GM12878 (cell line): Measurements from ENCODE around the gene ITPRIP. TPM values are rescaled to one million over a fixed set of nuclear protein-coding genes. Genes with fewer than 3 reads are reported as not detected.

ENCODE experiments used
- ATAC-seq: fragments of 200-7000 bp; cut with Tn5 transposase; 3 replicates; pipeline ENCODE4 v1.9.1; 2020; ENCODE audit warnings: mild to moderate bottlenecking, moderate library complexity
- BruUV-seq: library from RNA; stranded (reverse); fragments of 400-500 nt; replicated peaks from 2 replicates; lab custom pipeline; 2021; lab: Mats Ljungman, UMichigan
- CTCF ChIA-PET: fragments of 300-600 bp; sonication (Branson Sonifier 250); formaldehyde crosslinking; extraction: SDS; loops from one replicate; lab custom pipeline; 2021; ENCODE audit warnings: inconsistent platforms; lab: Yijun Ruan, JAX
- POLR2A ChIA-PET: fragments of 350-600 bp; formaldehyde crosslinking; extraction: SDS; loops from one replicate; lab custom pipeline; 2021; ENCODE audit warnings: inconsistent platforms; lab: Charles Lee
- RAD21 ChIA-PET: fragments of 300-600 bp; sonication (Branson Sonifier 250); formaldehyde crosslinking; loops from one replicate; lab custom pipeline; 2023; ENCODE audit warnings: antibody characterized with exemption; ENCODE audit not compliant: unreplicated experiment; lab: Charles Lee
- SMC1A ChIA-PET: fragments of 300-600 bp; sonication (Branson Sonifier 250); formaldehyde crosslinking; loops from one replicate; lab custom pipeline; 2023; ENCODE audit not compliant: unreplicated experiment, uncharacterized antibody; lab: Charles Lee
- DNase-seq: peaks from one replicate; pipeline ENCODE4 v3.0.0-alpha.2; 2011; ENCODE audit warnings: low read depth, low spot score
- FAIRE-seq: peaks from 3 replicates; lab custom pipeline; 2011; peaks lifted over from hg19 to GRCh38; lab: Jason Lieb, UNC
- H2AFZ ChIP-seq: 2 replicates; pipeline ENCODE4 v1.6.0; 2011; ENCODE audit warnings: low read depth, low read length, control low read depth; ENCODE audit not compliant: control insufficient read depth
- H3K27ac ChIP-seq: 2 replicates; pipeline ENCODE4 v1.5.1; 2011; ENCODE audit warnings: control low read depth; ENCODE audit not compliant: control insufficient read depth, insufficient read depth
- H3K27me3 ChIP-seq, 2 experiments: replicated peaks in 1 of 2; 2 replicates each; pipeline versions ENCODE4 v1.6.0 to v1.6.1; 2011; ENCODE audit warnings: low read length in 1 of 2; ENCODE audit not compliant: control insufficient read depth in 2 of 2, insufficient read depth in 2 of 2
- H3K36me3 ChIP-seq, 2 experiments: 2 replicates each; pipeline ENCODE4 v1.5.1; 2011; ENCODE audit warnings: low read length in 1 of 2; ENCODE audit not compliant: control insufficient read depth in 2 of 2, insufficient read depth in 2 of 2
- H3K4me1 ChIP-seq: 2 replicates; pipeline ENCODE4 v1.6.1; 2011; ENCODE audit warnings: mild to moderate bottlenecking, low read length, moderate library complexity, mixed read lengths; ENCODE audit not compliant: control insufficient read depth, insufficient read depth
- H3K4me2 ChIP-seq: 2 replicates; pipeline ENCODE4 v1.6.0; 2011; ENCODE audit warnings: control low read depth; ENCODE audit not compliant: control insufficient read depth, insufficient read depth
- H3K4me3 ChIP-seq: fragments of 200-600 bp; sonication (generic); 2 replicates; pipeline ENCODE4 v1.5.1; 2016
- H3K79me2 ChIP-seq: 2 replicates; pipeline ENCODE4 v1.6.0; 2011; ENCODE audit warnings: low read length; ENCODE audit not compliant: control insufficient read depth, insufficient read depth
- H3K9ac ChIP-seq: 2 replicates; pipeline ENCODE4 v1.8.0; 2011; ENCODE audit warnings: low read length, control low read depth, mixed read lengths; ENCODE audit not compliant: control insufficient read depth, insufficient read depth
- H3K9me3 ChIP-seq: replicated peaks from 3 replicates; pipeline ENCODE4 v1.5.1; 2011; ENCODE audit warnings: mild to moderate bottlenecking, low read length; ENCODE audit not compliant: control insufficient read depth, insufficient read depth
- H4K20me1 ChIP-seq: 2 replicates; pipeline ENCODE4 v1.6.0; 2011; ENCODE audit not compliant: control insufficient read depth, insufficient read depth
- WGBS: methylation state at CpG from one replicate; pipeline ENCODE4 v1.1.6; 2016; ENCODE audit warnings: low lambda C conversion rate; ENCODE audit not compliant: insufficient replicate concordance, insufficient coverage; ENCODE audit errors: missing lambda C conversion rate; 5-methylcytosine and 5-hydroxymethylcytosine counted together
- in situ Hi-C: fragments of 300-500 bp; cut with MboI; formaldehyde crosslinking; loops from 9 replicates; pipeline ENCODE4 v1.14.3; 2018; ENCODE audit warnings: mixed read lengths
- intact Hi-C: fragments of 100-400 bp; cut with micrococcal nuclease; formaldehyde crosslinking; loops from one replicate; pipeline ENCODE4 v1.14.2; 2022; ENCODE audit not compliant: unreplicated experiment
- polyA plus RNA-seq, 11 experiments: library from polyadenylated mRNA; depleted of rRNA in 4 of 11; unstranded in 6 of 11; stranded (reverse) in 5 of 11; fragments of >200 nt; fragmentation: Nextera tagmentation in 4 of 11; fragmentation: Illumina TruSeq in 1 of 11; extraction: Ambion mirVana in 4 of 11; extraction: Trizol in 1 of 11; gene quantifications; 1 replicate in 1 of 11; 2 replicates in 10 of 11; pipeline versions ENCODE4 v1.2.1 to v1.2.3, GENCODE V29; 2011 to 2016; ENCODE audit warnings: inconsistent platforms in 2 of 11, missing spikeins in 2 of 11, low read depth in 1 of 11
- total RNA-seq, 4 experiments: library from RNA; depleted of rRNA in 3 of 4; stranded (reverse); fragments of >200 nt in 3 of 4; fragmentation: Illumina TruSeq in 1 of 4; extraction: Trizol in 1 of 4; gene quantifications; 2 replicates each; pipeline versions ENCODE4 v1.2.1 to v1.2.3, GENCODE V29; 2013 to 2021
- TF ChIP-seq, protein P1 (sequence below): fragments of 450-650 bp; IDR thresholded peaks from 2 replicates; pipeline ENCODE4 v1.6.1; 2017; ENCODE audit warnings: mild to moderate bottlenecking, low read depth, inconsistent platforms; ENCODE audit not compliant: poor library complexity, severe bottlenecking
- TF ChIP-seq, protein P2 (sequence below): fragments of 450-650 bp; formaldehyde crosslinking; IDR thresholded peaks from 2 replicates; pipeline ENCODE4 v1.4.0; 2022; ENCODE audit warnings: mild to moderate bottlenecking, moderate library complexity
- TF ChIP-seq, protein P3 (sequence below): fragments of 450-650 bp; IDR thresholded peaks from 2 replicates; pipeline ENCODE4 v1.6.1; 2016; ENCODE audit warnings: mild to moderate bottlenecking
- TF ChIP-seq, protein P4 (sequence below): IDR thresholded peaks from 2 replicates; pipeline ENCODE4 v1.6.1; 2011; ENCODE audit warnings: borderline replicate concordance, low read depth, mild to moderate bottlenecking, moderate library complexity, mixed read lengths, low read length; ENCODE audit not compliant: insufficient read depth; ENCODE audit errors: extremely low read length

The ITPRIP gene
- total and polyA plus RNA-seq, 10 of the 15 experiments (the other 5 are each of a cell fraction or from before 2014, with no cell fraction given) = 0.82 to 10.4 (median 5.9) TPM

DNA sequence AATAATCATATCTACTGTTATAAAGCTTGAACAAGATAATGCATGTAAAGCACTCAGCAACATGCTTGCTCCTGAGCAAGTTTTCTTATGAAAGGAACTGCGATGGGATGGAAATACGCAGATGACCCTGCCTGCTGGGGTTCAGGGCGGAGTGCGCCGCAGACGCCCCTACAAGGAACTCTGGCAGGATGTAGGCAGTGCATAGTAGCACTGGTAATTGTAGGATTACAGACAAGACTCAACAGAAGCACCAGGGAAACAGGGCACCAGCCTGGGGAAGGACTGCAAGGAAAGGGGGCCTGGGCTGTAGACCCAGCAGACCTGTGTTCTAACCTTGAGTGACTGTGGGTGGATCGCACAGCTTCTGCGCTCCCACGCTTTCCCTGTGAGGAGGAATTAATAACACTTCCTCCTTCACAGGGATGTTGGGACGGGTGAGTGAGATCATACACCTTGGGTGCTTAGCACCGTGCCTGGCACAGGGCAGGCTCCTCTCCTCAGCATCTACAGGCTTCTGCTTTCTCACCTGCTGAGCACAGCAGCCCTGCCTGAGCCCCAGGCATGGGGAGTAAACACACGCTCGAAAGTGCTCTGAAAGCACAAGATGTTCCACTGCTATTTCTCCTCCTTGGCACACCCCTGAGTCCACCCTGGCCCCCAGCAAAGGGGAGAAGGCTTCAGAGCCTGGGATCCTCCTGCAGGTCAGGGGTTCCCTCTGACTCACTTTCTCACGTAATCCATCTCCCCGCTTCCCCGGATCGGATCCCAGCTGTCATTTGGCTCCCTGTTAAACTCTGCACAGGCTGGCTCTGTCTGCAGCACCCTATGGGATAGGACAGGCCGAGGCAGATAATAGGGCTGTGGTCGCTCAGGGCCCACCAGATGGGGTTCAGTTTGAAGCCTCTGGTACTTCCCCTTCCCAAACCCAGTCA, 19.2 kb downstream of the ITPRIP start (continued):
- TF ChIP-seq, protein P1, sequence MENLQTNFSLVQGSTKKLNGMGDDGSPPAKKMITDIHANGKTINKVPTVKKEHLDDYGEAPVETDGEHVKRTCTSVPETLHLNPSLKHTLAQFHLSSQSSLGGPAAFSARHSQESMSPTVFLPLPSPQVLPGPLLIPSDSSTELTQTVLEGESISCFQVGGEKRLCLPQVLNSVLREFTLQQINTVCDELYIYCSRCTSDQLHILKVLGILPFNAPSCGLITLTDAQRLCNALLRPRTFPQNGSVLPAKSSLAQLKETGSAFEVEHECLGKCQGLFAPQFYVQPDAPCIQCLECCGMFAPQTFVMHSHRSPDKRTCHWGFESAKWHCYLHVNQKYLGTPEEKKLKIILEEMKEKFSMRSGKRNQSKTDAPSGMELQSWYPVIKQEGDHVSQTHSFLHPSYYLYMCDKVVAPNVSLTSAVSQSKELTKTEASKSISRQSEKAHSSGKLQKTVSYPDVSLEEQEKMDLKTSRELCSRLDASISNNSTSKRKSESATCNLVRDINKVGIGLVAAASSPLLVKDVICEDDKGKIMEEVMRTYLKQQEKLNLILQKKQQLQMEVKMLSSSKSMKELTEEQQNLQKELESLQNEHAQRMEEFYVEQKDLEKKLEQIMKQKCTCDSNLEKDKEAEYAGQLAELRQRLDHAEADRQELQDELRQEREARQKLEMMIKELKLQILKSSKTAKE = no peak
- TF ChIP-seq, all 136 proteins: peak for 0

GRCh38 chr10:104318326-104318725, 19.9 kb downstream of the ITPRIP start:
- FAIRE-seq = no peak

More at GRCh38 chr10:104318326-104318725, 19.9 kb downstream of the ITPRIP start:
- H3K27me3 ChIP-seq = no peaks in the 10 kb centered on the region
- H3K9ac ChIP-seq = no peak overlapping the region
- in situ Hi-C loops = no loop called here
- H2AFZ ChIP-seq = no peak overlapping the region
- SMC1A ChIA-PET = no interaction called here
- peaks cover 13% of the 10 kb centered on the region for H3K79me2 ChIP-seq
- ATAC-seq = no peak
- POLR2A ChIA-PET = no interaction called here
- TF ChIP-seq, protein P2, sequence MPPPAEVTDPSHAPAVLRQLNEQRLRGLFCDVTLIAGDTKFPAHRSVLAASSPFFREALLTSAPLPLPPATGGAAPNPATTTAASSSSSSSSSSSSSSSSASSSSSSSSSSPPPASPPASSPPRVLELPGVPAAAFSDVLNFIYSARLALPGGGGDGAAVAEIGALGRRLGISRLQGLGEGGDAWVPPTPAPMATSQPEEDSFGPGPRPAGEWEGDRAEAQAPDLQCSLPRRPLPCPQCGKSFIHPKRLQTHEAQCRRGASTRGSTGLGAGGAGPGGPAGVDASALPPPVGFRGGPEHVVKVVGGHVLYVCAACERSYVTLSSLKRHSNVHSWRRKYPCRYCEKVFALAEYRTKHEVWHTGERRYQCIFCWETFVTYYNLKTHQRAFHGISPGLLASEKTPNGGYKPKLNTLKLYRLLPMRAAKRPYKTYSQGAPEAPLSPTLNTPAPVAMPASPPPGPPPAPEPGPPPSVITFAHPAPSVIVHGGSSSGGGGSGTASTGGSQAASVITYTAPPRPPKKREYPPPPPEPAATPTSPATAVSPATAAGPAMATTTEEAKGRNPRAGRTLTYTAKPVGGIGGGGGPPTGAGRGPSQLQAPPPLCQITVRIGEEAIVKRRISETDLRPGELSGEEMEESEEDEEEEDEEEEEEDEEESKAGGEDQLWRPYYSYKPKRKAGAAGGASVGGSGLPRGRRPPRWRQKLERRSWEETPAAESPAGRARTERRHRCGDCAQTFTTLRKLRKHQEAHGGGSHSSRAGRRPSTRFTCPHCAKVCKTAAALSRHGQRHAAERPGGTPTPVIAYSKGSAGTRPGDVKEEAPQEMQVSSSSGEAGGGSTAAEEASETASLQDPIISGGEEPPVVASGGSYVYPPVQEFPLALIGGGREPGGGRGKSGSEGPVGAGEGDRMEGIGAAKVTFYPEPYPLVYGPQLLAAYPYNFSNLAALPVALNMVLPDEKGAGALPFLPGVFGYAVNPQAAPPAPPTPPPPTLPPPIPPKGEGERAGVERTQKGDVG (CRISPR knock-in tag) = no peak
- TF ChIP-seq, protein P3, sequence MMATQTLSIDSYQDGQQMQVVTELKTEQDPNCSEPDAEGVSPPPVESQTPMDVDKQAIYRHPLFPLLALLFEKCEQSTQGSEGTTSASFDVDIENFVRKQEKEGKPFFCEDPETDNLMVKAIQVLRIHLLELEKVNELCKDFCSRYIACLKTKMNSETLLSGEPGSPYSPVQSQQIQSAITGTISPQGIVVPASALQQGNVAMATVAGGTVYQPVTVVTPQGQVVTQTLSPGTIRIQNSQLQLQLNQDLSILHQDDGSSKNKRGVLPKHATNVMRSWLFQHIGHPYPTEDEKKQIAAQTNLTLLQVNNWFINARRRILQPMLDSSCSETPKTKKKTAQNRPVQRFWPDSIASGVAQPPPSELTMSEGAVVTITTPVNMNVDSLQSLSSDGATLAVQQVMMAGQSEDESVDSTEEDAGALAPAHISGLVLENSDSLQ = no peak
- TF ChIP-seq, protein P4, sequence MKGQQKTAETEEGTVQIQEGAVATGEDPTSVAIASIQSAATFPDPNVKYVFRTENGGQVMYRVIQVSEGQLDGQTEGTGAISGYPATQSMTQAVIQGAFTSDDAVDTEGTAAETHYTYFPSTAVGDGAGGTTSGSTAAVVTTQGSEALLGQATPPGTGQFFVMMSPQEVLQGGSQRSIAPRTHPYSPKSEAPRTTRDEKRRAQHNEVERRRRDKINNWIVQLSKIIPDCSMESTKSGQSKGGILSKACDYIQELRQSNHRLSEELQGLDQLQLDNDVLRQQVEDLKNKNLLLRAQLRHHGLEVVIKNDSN = no peak
- H3K4me3 ChIP-seq = no peak overlapping the region
- H3K4me2 ChIP-seq = no peak overlapping the region
- 97% methylated on average over 5 of the region's 5 CpGs for WGBS
- H3K36me3 ChIP-seq = peaks cover 12 to 29% of the 10 kb centered on the region in 2 experiments
- peaks cover 5% of the 10 kb centered on the region; the same call in 1 of the 2 replicates for H4K20me1 ChIP-seq
- H3K27ac ChIP-seq = no peak overlapping the region
- H3K9me3 ChIP-seq = no peaks in the 10 kb centered on the region
- BruUV-seq = no TSS peak
- CTCF ChIA-PET = interaction anchor here (2.4 kb wide), 1 partner anchor 32 kb away, joined by 8 read pairs; no protein-coding TSS in a partner anchor
- peaks cover 27% of the 10 kb centered on the region for H3K4me1 ChIP-seq
- RAD21 ChIA-PET = no interaction called here
- intact Hi-C loops = no loop called here
- no peak for DNase-seq
